Thyroid gland (tissue), 4 donors: ENCODE results near the gene METAP2. TPM values are rescaled to one million over a fixed set of nuclear protein-coding genes. Genes with fewer than 3 reads are reported as not detected.
"Not testable (repeated sequence)": the region's sequence is repeated elsewhere in the genome, so short reads cannot be mapped to it uniquely, and the experiment has no call there.

ENCODE experiments used
- DNase-seq, 2 donors: peaks; one replicate each; pipeline ENCODE4 v3.0.0-alpha.2; 2019
- H3K27ac ChIP-seq, 3 donors: fragments of 200-600 bp; sonication (generic); 1 replicate in 2 of 3; 2 replicates in 1 of 3; pipeline ENCODE4 v1.5.1; 2016 to 2019; ENCODE audit warnings: mild to moderate bottlenecking in 1 of 3, moderate library complexity in 1 of 3
- H3K27me3 ChIP-seq: fragments of 200-600 bp; sonication (generic); one replicate; pipeline ENCODE4 v1.5.1; 2019
- H3K36me3 ChIP-seq, 2 donors: fragments of 200-600 bp; sonication (generic); one replicate each; pipeline ENCODE4 v1.5.1; 2016 to 2019
- H3K4me1 ChIP-seq, 2 donors: fragments of 200-600 bp; sonication (generic); one replicate each; pipeline ENCODE4 v1.5.1; 2017 to 2019
- H3K4me3 ChIP-seq, 3 donors: fragments of 200-600 bp; sonication (generic); replicated peaks in 1 of 3; 1 replicate in 2 of 3; 2 replicates in 1 of 3; pipeline ENCODE4 v1.5.1; 2016; ENCODE audit warnings: mild to moderate bottlenecking in 1 of 3
- H3K9me3 ChIP-seq: fragments of 200-600 bp; sonication (generic); one replicate; pipeline ENCODE4 v1.5.1; 2017
- CTCF ChIP-seq, 6 experiments: fragments of 200-600 bp in 3 of 6; fragments of 450-650 bp in 3 of 6; sonication (generic) in 3 of 6; IDR thresholded peaks; one replicate each; pipeline ENCODE4 v1.5.1; 2016 to 2019; ENCODE audit warnings: antibody characterized with exemption in 6 of 6, mild to moderate bottlenecking in 2 of 6, inconsistent platforms in 1 of 6, moderate library complexity in 1 of 6
- POLR2A ChIP-seq, 2 donors: fragments of 450-650 bp; IDR thresholded peaks; one replicate each; pipeline ENCODE4 v1.6.1; 2017; ENCODE audit warnings: antibody characterized with exemption in 2 of 2, mild to moderate bottlenecking in 2 of 2, moderate library complexity in 1 of 2
- WGBS, 2 donors: methylation state at CpG; one replicate each; pipeline ENCODE4 v1.1.5; 2017; 5-methylcytosine and 5-hydroxymethylcytosine counted together
- intact Hi-C: fragments of 100-400 bp; cut with DNase I; formaldehyde crosslinking; loops from one replicate; pipeline ENCODE4 v1.15.1; 2023
- total RNA-seq, 4 donors: library from RNA; depleted of rRNA; stranded (reverse); fragments of >200 nt; gene quantifications; one replicate each; pipeline ENCODE4 v1.2.3, GENCODE V29; 2016

The METAP2 gene
- total RNA-seq, 4 donors from 2014 or later, result 46.1 to 64.9 (median 54.9) TPM

- Histone ChIP-seq H3K4me1 (no peaks in the 10 kb centered on the region), H3K27me3 (no peaks in the 10 kb centered on the region), H3K27ac (no peak overlapping the region), H3K36me3 (no peaks in the 10 kb centered on the region), H3K9me3 (no peaks in the 10 kb centered on the region), H3K4me3 (no peak overlapping the region)
- 60 to 68% methylated on average over 2 of the region's 2 CpGs for WGBS, 2 donors
- TF ChIP-seq POLR2A (IDR thresholded peaks at IDR 0.05), result no peak
- TF ChIP-seq CTCF (IDR thresholded peaks at IDR 0.05), result no peak
- DNase-seq, result no peak
- intact Hi-C loops, result no loop called here
These were observed 36.4 kb upstream of the METAP2 start for GRCh38 chr12:95437565-95437964.

GRCh38 chr12:95439461-95440230, 34.3 kb upstream of the METAP2 start:
- no peaks in the 10 kb centered on the region for H3K36me3 ChIP-seq
- intact Hi-C loops, result no loop called here
- H3K4me3 ChIP-seq, result no peak overlapping the region
- H3K27me3 ChIP-seq, result no peaks in the 10 kb centered on the region
- no peaks in the 10 kb centered on the region for H3K9me3 ChIP-seq
- no peak for DNase-seq
- no peak overlapping the region for H3K27ac ChIP-seq
- TF ChIP-seq POLR2A (IDR thresholded peaks at IDR 0.05) (no peak), CTCF (IDR thresholded peaks at IDR 0.05) (no peak)
- no peaks in the 10 kb centered on the region for H3K4me1 ChIP-seq
- 79 to 80% methylated on average over 9 of the region's 9 CpGs for WGBS, 2 donors

GRCh38 chr12:95440401-95440800, 33.6 kb upstream of the METAP2 start:
- intact Hi-C loops, result no loop called here
- Histone ChIP-seq H3K36me3 (no peaks in the 10 kb centered on the region), H3K4me3 (no peak overlapping the region), H3K27me3 (no peaks in the 10 kb centered on the region), H3K9me3 (no peaks in the 10 kb centered on the region), H3K27ac (no peak overlapping the region), H3K4me1 (no peaks in the 10 kb centered on the region)
- no peak for DNase-seq
- WGBS, 2 donors, result 88% methylated on average over 3 of the region's 3 CpGs
- TF ChIP-seq CTCF (IDR thresholded peaks at IDR 0.05) (no peak), POLR2A (IDR thresholded peaks at IDR 0.05) (no peak)

- intact Hi-C loops, result no loop called here
- DNase-seq, result no peak
- H3K4me3 ChIP-seq, result no peak overlapping the region
- H3K4me1 ChIP-seq, result no peaks in the 10 kb centered on the region
- H3K27ac ChIP-seq, result no peak overlapping the region
- H3K27me3 ChIP-seq, result no peaks in the 10 kb centered on the region
- WGBS, 2 donors, result 96 to 98% methylated on average over 2 of the region's 2 CpGs
- H3K36me3 ChIP-seq, result no peaks in the 10 kb centered on the region
- no peaks in the 10 kb centered on the region for H3K9me3 ChIP-seq
- TF ChIP-seq POLR2A (IDR thresholded peaks at IDR 0.05) (no peak), CTCF (IDR thresholded peaks at IDR 0.05) (no peak)
These were observed 30.5 kb upstream of the METAP2 start for GRCh38 chr12:95443459-95443858.

- H3K36me3 ChIP-seq, H3K9me3 ChIP-seq, H3K27me3 ChIP-seq, DNase-seq, H3K4me1 ChIP-seq, H3K27ac ChIP-seq, intact Hi-C loops, H3K4me3 ChIP-seq: not testable (repeated sequence)
- WGBS, 2 donors, result 83 to 94% methylated on average over 4 of the region's 4 CpGs
These were observed 28.9 kb upstream of the METAP2 start for GRCh38 chr12:95445099-95445498.
